ENCODE data around the gene PCDH12. TPM values are rescaled to one million over a fixed set of nuclear protein-coding genes. Genes with fewer than 3 reads are reported as not detected.
A peak's percentile ranks its signal among the peaks of the same experiment; 100 is the strongest.
"Not testable (repeated sequence)": the region's sequence is repeated elsewhere in the genome, so short reads cannot be mapped to it uniquely, and the experiment has no call there.

Gene PCDH12
- total RNA-seq, 1 experiment from 2014 or later = not detected

- ChIA-PET CTCF (no interaction called here), POLR2A (no interaction called here)
- H3K4me3 ChIP-seq (ENCODE audit: low read depth in 2 of 2, low read length in 2 of 2) = no peak overlapping the region
- ATAC-seq (no peak), DNase-seq (ENCODE audit: low read depth, low spot score) (no peak)
- no peaks in the 10 kb centered on the region for H3K9me3 ChIP-seq (ENCODE audit: control insufficient read depth, insufficient read depth, low read depth, low read length)
- TF ChIP-seq TCF7L2 (IDR thresholded peaks at IDR 0.05; ENCODE audit: low read depth, low read length) = no peak
- no peak for TF ChIP-seq POLR2AphosphoS5 (IDR thresholded peaks at IDR 0.05; ENCODE audit: low read depth, low read length)
- intact Hi-C loops (cut with micrococcal nuclease; ENCODE audit: unreplicated experiment) (no loop called here), in situ Hi-C loops (cut with HindIII; ENCODE audit: low pct_unique_long_range_greater_than_20kb, low sequenced_read_pairs) (no loop called here)
- H3K27me3 ChIP-seq (ENCODE audit: control insufficient read depth, insufficient read depth, low read length) = no peaks in the 10 kb centered on the region
- no peak overlapping the region for H3K27ac ChIP-seq (ENCODE audit: low read length)
- H3K4me1 ChIP-seq (ENCODE audit: control insufficient read depth, insufficient read depth, low read length) = peaks cover 3% of the 10 kb centered on the region; the same call in 1 of the 2 replicates
- peaks cover 11% of the 10 kb centered on the region for H3K36me3 ChIP-seq (ENCODE audit: control insufficient read depth, insufficient read depth, low read length)
- TSS peak; percentile 32 for BruUV-seq (replicated peaks)
Measured at GRCh38 chr5:141926434-141926833, 31.6 kb downstream of the PCDH12 start.

- 0 out of 4 replicates have a peak, but pooled peaks of 1 of the 2 experiments have one; percentile 38 for TF ChIP-seq REST (IDR thresholded peaks at IDR 0.05; ENCODE audit: insufficient read depth in 1 of 2, low read depth in 2 of 2, low read length in 1 of 2)
- peak; percentile 89 for TF ChIP-seq POLR2AphosphoS5 (IDR thresholded peaks at IDR 0.05; ENCODE audit: low read depth, low read length)
- TF ChIP-seq CTCF (IDR thresholded peaks at IDR 0.05) = no peak
- TF ChIP-seq SIN3A (IDR thresholded peaks at IDR 0.05; ENCODE audit: borderline replicate concordance, insufficient read depth, low read depth, low read length) = 0 out of 2 replicates have a peak, but pooled peaks have one; percentile 59
- peak; percentile 67 for TF ChIP-seq TCF7L2 (IDR thresholded peaks at IDR 0.05; ENCODE audit: low read depth, low read length)
- DNase-seq (ENCODE audit: low read depth, low spot score) (peak; percentile 81), ATAC-seq (peak; percentile 98)
- TSS peak; percentile 75 for BruUV-seq (replicated peaks)
- in situ Hi-C loops (cut with HindIII; ENCODE audit: low pct_unique_long_range_greater_than_20kb, low sequenced_read_pairs) = no loop called here
- Histone ChIP-seq H3K36me3 (ENCODE audit: control insufficient read depth, insufficient read depth, low read length) (peaks cover 10% of the 10 kb centered on the region), H3K27ac (ENCODE audit: low read length) (peak within 1 kb of the TSS; percentile 97), H3K4me1 (ENCODE audit: control insufficient read depth, insufficient read depth, low read length) (peaks cover 3% of the 10 kb centered on the region; the same call in 1 of the 2 replicates), H3K9me3 (ENCODE audit: control insufficient read depth, insufficient read depth, low read depth, low read length) (no peaks in the 10 kb centered on the region), H3K27me3 (ENCODE audit: control insufficient read depth, insufficient read depth, low read length) (no peaks in the 10 kb centered on the region), H3K4me3 (ENCODE audit: low read depth in 2 of 2, low read length in 2 of 2) (peak within 1 kb of the TSS; percentile 68 to 85)
- ChIA-PET POLR2A (interaction anchor here (0.6 kb wide), 1 partner anchor 228 kb away, joined by 3 read pairs; no protein-coding TSS in a partner anchor), CTCF (interaction anchor here (1.0 kb wide), 1 partner anchor 37 kb away, joined by 6 read pairs; no protein-coding TSS in a partner anchor)
- intact Hi-C loops (cut with micrococcal nuclease; ENCODE audit: unreplicated experiment) = no loop called here
Measured at GRCh38 chr5:141923448-141924313, 34.3 kb downstream of the PCDH12 start, which contains the start of gene DELE1. DELE1 (plus strand) TSS chr5:141923871; CDS start chr5:141923942, 71 bp downstream.

- Histone ChIP-seq H3K4me3 (ENCODE audit: low read depth in 2 of 2, low read length in 2 of 2) (peak overlapping the region; percentile 68 to 85), H3K27ac (ENCODE audit: low read length) (peak overlapping the region; percentile 97)
- in situ Hi-C loops (cut with HindIII; ENCODE audit: low pct_unique_long_range_greater_than_20kb, low sequenced_read_pairs); DNase-seq (ENCODE audit: low read depth, low spot score); H3K27me3 ChIP-seq (ENCODE audit: control insufficient read depth, insufficient read depth, low read length); intact Hi-C loops (cut with micrococcal nuclease; ENCODE audit: unreplicated experiment); H3K9me3 ChIP-seq (ENCODE audit: control insufficient read depth, insufficient read depth, low read depth, low read length); H3K4me1 ChIP-seq (ENCODE audit: control insufficient read depth, insufficient read depth, low read length); ATAC-seq; H3K36me3 ChIP-seq (ENCODE audit: control insufficient read depth, insufficient read depth, low read length): not testable (repeated sequence)
- POLR2A ChIA-PET = interaction anchor here (0.6 to 0.7 kb wide), 3 partner anchors 12 to 227 kb away, joined by 3 to 5 read pairs (median 3); no protein-coding TSS in a partner anchor
- TSS peak; percentile 98 for BruUV-seq (replicated peaks)
- CTCF ChIA-PET = interaction anchor here (0.7 kb wide), 1 partner anchor 38 kb away, joined by 4 read pairs; no protein-coding TSS in a partner anchor
Measured at GRCh38 chr5:141922827-141923447, 35.1 kb downstream of the PCDH12 start.

All from Panc1 (cell line).